Peyer's patch (tissue), 4 donors: Measurements from ENCODE around the gene OMA1. TPM values are rescaled to one million over a fixed set of nuclear protein-coding genes. Genes with fewer than 3 reads are reported as not detected.

ENCODE experiments used
- DNase-seq, 3 donors: peaks; one replicate each; pipeline ENCODE4 v3.0.0-alpha.2; 2017 to 2019
- H3K27ac ChIP-seq, 4 donors: fragments of 200-600 bp; sonication (generic); one replicate each; pipeline ENCODE4 v1.5.1; 2016 to 2019
- H3K27me3 ChIP-seq, 2 donors: fragments of 200-600 bp; sonication (generic); one replicate each; pipeline ENCODE4 v1.5.1; 2019
- H3K36me3 ChIP-seq, 3 donors: fragments of 200-600 bp; sonication (generic); one replicate each; pipeline ENCODE4 v1.5.1; 2016 to 2019
- H3K4me1 ChIP-seq, 4 donors: fragments of 200-600 bp; sonication (generic); one replicate each; pipeline ENCODE4 v1.5.1; 2016 to 2019
- H3K4me3 ChIP-seq, 4 donors: fragments of 200-600 bp; sonication (generic); 1 replicate in 3 of 4; 2 replicates in 1 of 4; pipeline ENCODE4 v1.5.1; 2016 to 2019; ENCODE audit warnings: mild to moderate bottlenecking in 1 of 4
- H3K9me3 ChIP-seq, 4 donors: fragments of 200-600 bp; sonication (generic); one replicate each; pipeline ENCODE4 v1.5.1; 2016 to 2019; ENCODE audit warnings: mild to moderate bottlenecking in 1 of 4
- POLR2A ChIP-seq, 2 donors: fragments of 450-650 bp; IDR thresholded peaks; one replicate each; pipeline ENCODE4 v1.5.1; 2017; ENCODE audit warnings: antibody characterized with exemption in 2 of 2, mild to moderate bottlenecking in 2 of 2, moderate library complexity in 2 of 2
- total RNA-seq, 4 donors: library from RNA; depleted of rRNA; stranded (reverse); fragments of >200 nt; gene quantifications; one replicate each; pipeline ENCODE4 v1.1.0, GENCODE V29; 2016
- TF ChIP-seq, protein P1 (sequence below), 6 experiments: fragments of 450-650 bp in 4 of 6; fragments of 200-600 bp in 2 of 6; sonication (generic) in 1 of 6; IDR thresholded peaks; one replicate each; pipeline ENCODE4 v1.5.1; 2017 to 2019; ENCODE audit warnings: antibody characterized with exemption in 6 of 6, mild to moderate bottlenecking in 3 of 6, moderate library complexity in 1 of 6

Gene OMA1
- total RNA-seq, 4 donors from 2014 or later, result 15.5 to 52.8 (median 17.6) TPM

DNA sequence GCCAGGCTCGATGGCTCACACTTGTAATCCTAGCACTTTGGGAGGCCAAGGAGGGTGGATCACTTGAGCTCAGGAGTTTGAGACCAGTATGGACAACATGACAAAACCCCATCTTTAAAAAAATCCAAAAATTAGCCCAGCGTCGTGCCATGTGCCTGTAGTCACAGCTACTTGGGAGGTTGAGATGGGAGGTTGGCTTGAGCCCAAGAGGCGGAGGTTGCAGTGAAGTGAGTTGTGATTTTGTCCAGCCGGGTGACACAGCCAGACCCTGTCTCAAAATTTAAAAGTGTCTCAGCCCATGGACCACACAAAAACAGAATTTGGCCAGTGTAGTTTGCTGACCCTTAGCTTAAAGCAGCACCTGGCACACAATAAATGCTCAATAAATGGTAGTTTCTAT, 41.9 kb upstream of the OMA1 start:
- no peak for DNase-seq
- Histone ChIP-seq H3K4me1 (no peaks in the 10 kb centered on the region), H3K36me3 (no peaks in the 10 kb centered on the region), H3K27me3 (no peaks in the 10 kb centered on the region), H3K4me3 (no peak overlapping the region), H3K9me3 (no peaks in the 10 kb centered on the region), H3K27ac (no peak overlapping the region)
- TF ChIP-seq, protein P1, sequence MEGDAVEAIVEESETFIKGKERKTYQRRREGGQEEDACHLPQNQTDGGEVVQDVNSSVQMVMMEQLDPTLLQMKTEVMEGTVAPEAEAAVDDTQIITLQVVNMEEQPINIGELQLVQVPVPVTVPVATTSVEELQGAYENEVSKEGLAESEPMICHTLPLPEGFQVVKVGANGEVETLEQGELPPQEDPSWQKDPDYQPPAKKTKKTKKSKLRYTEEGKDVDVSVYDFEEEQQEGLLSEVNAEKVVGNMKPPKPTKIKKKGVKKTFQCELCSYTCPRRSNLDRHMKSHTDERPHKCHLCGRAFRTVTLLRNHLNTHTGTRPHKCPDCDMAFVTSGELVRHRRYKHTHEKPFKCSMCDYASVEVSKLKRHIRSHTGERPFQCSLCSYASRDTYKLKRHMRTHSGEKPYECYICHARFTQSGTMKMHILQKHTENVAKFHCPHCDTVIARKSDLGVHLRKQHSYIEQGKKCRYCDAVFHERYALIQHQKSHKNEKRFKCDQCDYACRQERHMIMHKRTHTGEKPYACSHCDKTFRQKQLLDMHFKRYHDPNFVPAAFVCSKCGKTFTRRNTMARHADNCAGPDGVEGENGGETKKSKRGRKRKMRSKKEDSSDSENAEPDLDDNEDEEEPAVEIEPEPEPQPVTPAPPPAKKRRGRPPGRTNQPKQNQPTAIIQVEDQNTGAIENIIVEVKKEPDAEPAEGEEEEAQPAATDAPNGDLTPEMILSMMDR (IDR thresholded peaks at IDR 0.05), result no peak
- TF ChIP-seq POLR2A (IDR thresholded peaks at IDR 0.05), result no peak

DNA sequence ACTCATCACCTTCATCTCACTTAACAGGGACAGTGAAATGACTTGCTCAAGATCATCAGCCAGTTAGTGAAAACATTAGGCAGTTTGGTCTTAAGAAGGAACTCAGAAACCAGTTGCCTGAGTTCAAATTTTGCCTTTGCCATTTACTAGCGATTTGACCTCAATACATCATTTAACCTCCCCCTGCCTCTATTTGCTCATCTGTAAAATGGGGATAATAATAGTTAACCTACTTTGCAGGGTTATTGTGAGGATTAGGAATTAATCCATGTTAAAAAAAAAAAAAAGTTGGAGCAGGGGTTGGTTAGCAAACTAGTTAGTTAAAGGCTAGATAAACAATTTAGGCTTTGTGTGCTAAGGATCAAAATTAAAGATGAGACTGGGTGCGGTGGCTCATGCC, 41.1 kb upstream of the OMA1 start:
- Histone ChIP-seq H3K9me3 (no peaks in the 10 kb centered on the region), H3K4me1 (no peaks in the 10 kb centered on the region), H3K36me3 (no peaks in the 10 kb centered on the region), H3K27me3 (no peaks in the 10 kb centered on the region), H3K27ac (no peak overlapping the region), H3K4me3 (no peak overlapping the region)
- no peak for DNase-seq
- TF ChIP-seq POLR2A (IDR thresholded peaks at IDR 0.05), result no peak
- TF ChIP-seq, protein P1 (IDR thresholded peaks at IDR 0.05), result no peak

DNA sequence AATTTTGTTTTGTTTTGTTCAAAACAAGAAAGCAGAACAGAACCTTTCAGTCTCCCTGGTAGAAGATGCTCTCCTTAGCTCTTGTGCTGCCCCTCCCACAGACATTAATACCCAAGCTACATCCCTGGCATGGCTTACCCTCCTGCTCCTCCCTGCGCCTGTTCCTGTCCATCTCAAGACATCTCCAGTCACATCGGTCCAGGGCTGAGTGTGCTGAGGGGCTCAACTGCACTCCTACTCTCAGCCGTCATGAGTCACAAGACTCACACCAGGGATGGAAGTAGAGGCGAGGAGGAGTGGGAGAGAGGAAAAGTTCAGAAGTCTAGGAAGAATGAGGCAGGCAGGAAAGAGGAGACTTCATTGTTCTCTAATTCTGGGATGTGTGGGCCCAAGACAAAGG, 39.7 kb upstream of the OMA1 start:
- no peak overlapping the region for H3K27ac ChIP-seq
- TF ChIP-seq, protein P1 (IDR thresholded peaks at IDR 0.05), result no peak
- TF ChIP-seq POLR2A (IDR thresholded peaks at IDR 0.05), result no peak
- DNase-seq, result no peak
- H3K4me1 ChIP-seq, result no peaks in the 10 kb centered on the region
- H3K36me3 ChIP-seq, result no peaks in the 10 kb centered on the region
- no peak overlapping the region for H3K4me3 ChIP-seq
- H3K27me3 ChIP-seq, result no peaks in the 10 kb centered on the region
- H3K9me3 ChIP-seq, result no peaks in the 10 kb centered on the region

DNA sequence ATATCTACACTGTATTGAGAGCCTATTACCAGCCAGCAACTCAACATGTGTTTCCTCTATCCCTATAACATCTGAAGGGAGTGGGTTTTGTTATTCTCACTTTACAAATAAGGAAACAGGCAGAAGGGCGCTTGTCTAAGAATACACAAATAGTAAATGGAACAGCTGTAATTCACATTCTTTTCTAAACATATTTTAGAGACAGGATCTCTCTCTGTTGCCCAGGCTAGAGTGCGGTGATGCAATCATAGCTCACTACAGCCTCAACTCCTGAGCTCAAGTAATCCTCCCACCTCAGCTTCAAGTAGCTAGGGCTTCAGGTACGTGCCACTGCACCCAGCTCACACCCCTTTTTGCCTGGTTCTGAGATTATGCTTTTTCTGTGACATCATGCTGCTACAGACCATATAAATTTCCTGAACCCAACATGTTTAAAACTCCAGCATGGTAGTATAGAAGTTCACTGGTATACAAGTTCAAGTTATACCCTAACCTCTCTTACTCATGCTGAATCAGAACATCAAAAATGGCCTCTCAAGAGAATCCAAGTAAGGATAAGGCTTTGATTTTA, 39.1 kb upstream of the OMA1 start:
- Histone ChIP-seq H3K4me3 (no peak overlapping the region), H3K4me1 (no peaks in the 10 kb centered on the region), H3K9me3 (no peaks in the 10 kb centered on the region), H3K36me3 (no peaks in the 10 kb centered on the region), H3K27ac (peak overlapping the region in 2 of 4 donors; percentile 27 to 38), H3K27me3 (no peaks in the 10 kb centered on the region)
- no peak for DNase-seq
- TF ChIP-seq, protein P1 (IDR thresholded peaks at IDR 0.05), result no peak
- TF ChIP-seq POLR2A (IDR thresholded peaks at IDR 0.05), result no peak

DNA sequence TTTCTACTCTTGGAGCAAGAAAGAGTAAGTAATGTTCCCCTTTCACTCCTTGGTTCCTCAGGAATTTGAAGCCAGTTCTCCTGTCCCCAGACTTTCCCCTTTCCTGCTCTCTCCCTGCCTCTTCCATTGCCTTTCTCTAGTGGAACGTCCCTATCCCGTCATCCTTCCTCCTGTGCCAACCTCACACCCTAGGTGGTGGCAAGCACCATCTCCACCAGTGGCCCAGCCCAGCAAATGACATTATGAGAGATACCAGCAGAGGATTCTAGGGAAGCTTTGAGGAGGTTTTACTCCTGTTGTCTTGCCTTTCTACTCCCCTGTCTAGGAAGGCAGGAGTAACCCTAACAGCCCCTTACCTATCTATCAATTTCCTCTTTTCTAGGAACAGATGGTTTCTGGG, 38.6 kb upstream of the OMA1 start:
- H3K4me3 ChIP-seq, result no peak overlapping the region
- H3K36me3 ChIP-seq, result no peaks in the 10 kb centered on the region
- TF ChIP-seq, protein P1 (IDR thresholded peaks at IDR 0.05), result no peak
- no peak for TF ChIP-seq POLR2A (IDR thresholded peaks at IDR 0.05)
- no peak for DNase-seq
- H3K9me3 ChIP-seq, result no peaks in the 10 kb centered on the region
- no peaks in the 10 kb centered on the region for H3K4me1 ChIP-seq
- H3K27ac ChIP-seq, result peak overlapping the region in 3 of 4 donors; percentile 27 to 38 (median 34)
- H3K27me3 ChIP-seq, result no peaks in the 10 kb centered on the region
